ENCODE measurements around the gene MPZL1.

The MPZL1 gene

GRCh38 chr1:167751676-167752075 lies 29.9 kb downstream of the MPZL1 start:
- DNase-seq (ENCODE audit: low spot score), result no peak

- DNase-seq (ENCODE audit: low spot score), result peak; percentile 43
These were observed 30.6 kb downstream of the MPZL1 start for GRCh38 chr1:167752219-167752985.

- DNase-seq (ENCODE audit: low spot score), result no peak
These were observed 33.9 kb downstream of the MPZL1 start for GRCh38 chr1:167755654-167756053.

GRCh38 chr1:167756730-167757405 lies 35.1 kb downstream of the MPZL1 start:
- no peak for DNase-seq (ENCODE audit: low spot score)

GRCh38 chr1:167757433-167758309 lies 35.9 kb downstream of the MPZL1 start:
- no peak for DNase-seq (ENCODE audit: low spot score)

- DNase-seq (ENCODE audit: low spot score), result no peak
These were observed 39.6 kb downstream of the MPZL1 start for GRCh38 chr1:167761400-167761799.

GRCh38 chr1:167762061-167762746 lies 40.4 kb downstream of the MPZL1 start:
- no peak for DNase-seq (ENCODE audit: low spot score)

GRCh38 chr1:167763525-167764220 lies 41.9 kb downstream of the MPZL1 start:
- no peak for DNase-seq (ENCODE audit: low spot score)

GRCh38 chr1:167764458-167765330 lies 42.9 kb downstream of the MPZL1 start:
- DNase-seq (ENCODE audit: low spot score), result no peak

- DNase-seq (ENCODE audit: low spot score), result no peak
These were observed 43.7 kb downstream of the MPZL1 start for GRCh38 chr1:167765496-167765895.

GRCh38 chr1:167766538-167766937 lies 44.8 kb downstream of the MPZL1 start:
- DNase-seq (ENCODE audit: low spot score), result peak; percentile 27

- DNase-seq (ENCODE audit: low spot score), result no peak
These were observed 46.0 kb downstream of the MPZL1 start for GRCh38 chr1:167767761-167768160.

- DNase-seq (ENCODE audit: low spot score), result no peak
These were observed 48.3 kb downstream of the MPZL1 start for GRCh38 chr1:167770127-167770526.

GRCh38 chr1:167772436-167772835 lies 50.7 kb downstream of the MPZL1 start:
- no peak for DNase-seq (ENCODE audit: low spot score)

- DNase-seq (ENCODE audit: low spot score), result no peak
These were observed 51.7 kb downstream of the MPZL1 start for GRCh38 chr1:167773516-167773915.

- peak; percentile 52 for DNase-seq (ENCODE audit: low spot score)
These were observed 52.9 kb downstream of the MPZL1 start for GRCh38 chr1:167774710-167775109.

GRCh38 chr1:167775178-167775577 lies 53.4 kb downstream of the MPZL1 start:
- DNase-seq (ENCODE audit: low spot score), result peak; percentile 63

- DNase-seq (ENCODE audit: low spot score), result no peak
These were observed 54.4 kb downstream of the MPZL1 start for GRCh38 chr1:167776151-167776550.

GRCh38 chr1:167776616-167777268 lies 55.0 kb downstream of the MPZL1 start:
- DNase-seq (ENCODE audit: low spot score), result no peak

GRCh38 chr1:167777269-167777650 lies 55.5 kb downstream of the MPZL1 start:
- DNase-seq (ENCODE audit: low spot score), result no peak
